ENCODE data around the gene NTHL1. TPM values are rescaled to one million over a fixed set of nuclear protein-coding genes. Genes with fewer than 3 reads are reported as not detected.

NTHL1 gene
- total and polyA plus RNA-seq, 2 experiments from 2014 or later, result 84.6 to 87.9 TPM

DNA sequence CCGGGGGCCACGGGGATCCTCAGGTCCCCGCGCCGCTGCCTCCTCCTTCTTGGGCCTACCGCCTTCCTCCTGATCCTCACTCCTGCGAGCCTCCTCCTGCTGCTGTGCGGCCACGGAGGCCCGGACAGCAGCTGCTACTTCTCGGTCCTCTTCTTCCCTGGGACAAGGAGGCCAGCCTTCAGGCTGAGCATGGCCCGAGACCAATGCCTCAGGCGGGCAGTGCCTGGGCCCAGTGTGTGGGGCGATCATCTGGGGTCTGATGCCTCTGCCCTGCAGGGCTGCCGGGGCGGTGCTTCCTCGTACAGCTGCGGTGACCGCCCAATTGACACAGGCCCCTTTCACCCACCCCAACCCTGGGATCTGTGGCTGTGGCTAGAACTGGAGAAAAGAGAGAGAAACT lies 46.6 kb downstream of the NTHL1 start (continued):
- TF ChIP-seq, protein P1, sequence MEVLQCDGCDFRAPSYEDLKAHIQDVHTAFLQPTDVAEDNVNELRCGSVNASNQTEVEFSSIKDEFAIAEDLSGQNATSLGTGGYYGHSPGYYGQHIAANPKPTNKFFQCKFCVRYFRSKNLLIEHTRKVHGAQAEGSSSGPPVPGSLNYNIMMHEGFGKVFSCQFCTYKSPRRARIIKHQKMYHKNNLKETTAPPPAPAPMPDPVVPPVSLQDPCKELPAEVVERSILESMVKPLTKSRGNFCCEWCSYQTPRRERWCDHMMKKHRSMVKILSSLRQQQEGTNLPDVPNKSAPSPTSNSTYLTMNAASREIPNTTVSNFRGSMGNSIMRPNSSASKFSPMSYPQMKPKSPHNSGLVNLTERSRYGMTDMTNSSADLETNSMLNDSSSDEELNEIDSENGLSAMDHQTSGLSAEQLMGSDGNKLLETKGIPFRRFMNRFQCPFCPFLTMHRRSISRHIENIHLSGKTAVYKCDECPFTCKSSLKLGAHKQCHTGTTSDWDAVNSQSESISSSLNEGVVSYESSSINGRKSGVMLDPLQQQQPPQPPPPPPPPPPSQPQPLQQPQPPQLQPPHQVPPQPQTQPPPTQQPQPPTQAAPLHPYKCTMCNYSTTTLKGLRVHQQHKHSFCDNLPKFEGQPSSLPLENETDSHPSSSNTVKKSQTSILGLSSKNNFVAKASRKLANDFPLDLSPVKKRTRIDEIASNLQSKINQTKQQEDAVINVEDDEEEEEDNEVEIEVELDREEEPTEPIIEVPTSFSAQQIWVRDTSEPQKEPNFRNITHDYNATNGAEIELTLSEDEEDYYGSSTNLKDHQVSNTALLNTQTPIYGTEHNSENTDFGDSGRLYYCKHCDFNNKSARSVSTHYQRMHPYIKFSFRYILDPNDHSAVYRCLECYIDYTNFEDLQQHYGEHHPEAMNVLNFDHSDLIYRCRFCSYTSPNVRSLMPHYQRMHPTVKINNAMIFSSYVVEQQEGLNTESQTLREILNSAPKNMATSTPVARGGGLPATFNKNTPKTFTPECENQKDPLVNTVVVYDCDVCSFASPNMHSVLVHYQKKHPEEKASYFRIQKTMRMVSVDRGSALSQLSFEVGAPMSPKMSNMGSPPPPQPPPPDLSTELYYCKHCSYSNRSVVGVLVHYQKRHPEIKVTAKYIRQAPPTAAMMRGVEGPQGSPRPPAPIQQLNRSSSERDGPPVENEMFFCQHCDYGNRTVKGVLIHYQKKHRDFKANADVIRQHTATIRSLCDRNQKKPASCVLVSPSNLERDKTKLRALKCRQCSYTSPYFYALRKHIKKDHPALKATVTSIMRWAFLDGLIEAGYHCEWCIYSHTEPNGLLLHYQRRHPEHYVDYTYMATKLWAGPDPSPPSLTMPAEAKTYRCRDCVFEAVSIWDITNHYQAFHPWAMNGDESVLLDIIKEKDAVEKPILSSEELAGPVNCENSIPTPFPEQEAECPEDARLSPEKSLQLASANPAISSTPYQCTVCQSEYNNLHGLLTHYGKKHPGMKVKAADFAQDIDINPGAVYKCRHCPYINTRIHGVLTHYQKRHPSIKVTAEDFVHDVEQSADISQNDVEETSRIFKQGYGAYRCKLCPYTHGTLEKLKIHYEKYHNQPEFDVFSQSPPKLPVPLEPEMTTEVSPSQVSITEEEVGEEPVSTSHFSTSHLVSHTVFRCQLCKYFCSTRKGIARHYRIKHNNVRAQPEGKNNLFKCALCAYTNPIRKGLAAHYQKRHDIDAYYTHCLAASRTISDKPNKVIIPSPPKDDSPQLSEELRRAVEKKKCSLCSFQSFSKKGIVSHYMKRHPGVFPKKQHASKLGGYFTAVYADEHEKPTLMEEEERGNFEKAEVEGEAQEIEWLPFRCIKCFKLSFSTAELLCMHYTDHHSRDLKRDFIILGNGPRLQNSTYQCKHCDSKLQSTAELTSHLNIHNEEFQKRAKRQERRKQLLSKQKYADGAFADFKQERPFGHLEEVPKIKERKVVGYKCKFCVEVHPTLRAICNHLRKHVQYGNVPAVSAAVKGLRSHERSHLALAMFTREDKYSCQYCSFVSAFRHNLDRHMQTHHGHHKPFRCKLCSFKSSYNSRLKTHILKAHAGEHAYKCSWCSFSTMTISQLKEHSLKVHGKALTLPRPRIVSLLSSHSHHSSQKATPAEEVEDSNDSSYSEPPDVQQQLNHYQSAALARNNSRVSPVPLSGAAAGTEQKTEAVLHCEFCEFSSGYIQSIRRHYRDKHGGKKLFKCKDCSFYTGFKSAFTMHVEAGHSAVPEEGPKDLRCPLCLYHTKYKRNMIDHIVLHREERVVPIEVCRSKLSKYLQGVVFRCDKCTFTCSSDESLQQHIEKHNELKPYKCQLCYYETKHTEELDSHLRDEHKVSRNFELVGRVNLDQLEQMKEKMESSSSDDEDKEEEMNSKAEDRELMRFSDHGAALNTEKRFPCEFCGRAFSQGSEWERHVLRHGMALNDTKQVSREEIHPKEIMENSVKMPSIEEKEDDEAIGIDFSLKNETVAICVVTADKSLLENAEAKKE (CRISPR knock-in tag; IDR thresholded peaks at IDR 0.05), result no peak
- no peak for TF ChIP-seq ZNF331 (CRISPR knock-in tag; IDR thresholded peaks at IDR 0.05; ENCODE audit: low read depth)
- no peak for TF ChIP-seq EZH2 (IDR thresholded peaks at IDR 0.05; ENCODE audit: low read depth, unreplicated experiment)

- ATAC-seq (no peak), DNase-seq (ENCODE audit: low spot score) (no peak)
- no peaks in the 10 kb centered on the region for H3K27me3 ChIP-seq (ENCODE audit: insufficient read depth)
- no peak overlapping the region for H3K4me2 ChIP-seq
- no peak overlapping the region for H3K27ac ChIP-seq (ENCODE audit: low read depth)
- peaks cover 24% of the 10 kb centered on the region; the same call in 1 of the 2 replicates for H3F3A ChIP-seq (replicated peaks; ENCODE audit: low read depth)
- H3K36me3 ChIP-seq (ENCODE audit: insufficient read depth), result no peaks in the 10 kb centered on the region; the same call in 1 of the 2 replicates
- peaks cover 7% of the 10 kb centered on the region for H4K20me1 ChIP-seq (replicated peaks; ENCODE audit: insufficient read depth)
- peaks cover 8% of the 10 kb centered on the region; the same call in 1 of the 2 replicates for H3K4me1 ChIP-seq (ENCODE audit: insufficient read depth)
- peaks cover 7% of the 10 kb centered on the region for H3K4me1 Mint-ChIP-seq
- no peaks in the 10 kb centered on the region for H3K9me2 ChIP-seq (ENCODE audit: insufficient read depth)
- peaks cover 6% of the 10 kb centered on the region; the same call in 1 of the 2 replicates for H3K79me2 ChIP-seq (replicated peaks; ENCODE audit: insufficient read depth)
- H3K4me3 ChIP-seq, result no peak overlapping the region
- peaks cover 4% of the 10 kb centered on the region for H3K27me3 Mint-ChIP-seq (ENCODE audit: insufficient read depth, low read depth, poor library complexity)
- H3K9me3 Mint-ChIP-seq, result no peaks in the 10 kb centered on the region
- H3K27ac Mint-ChIP-seq, result no peak overlapping the region
- no peak overlapping the region for H3K4me3 Mint-ChIP-seq
- no peak overlapping the region for H2AFZ ChIP-seq
- H3K36me3 Mint-ChIP-seq (ENCODE audit: low read depth), result peaks cover 31% of the 10 kb centered on the region
- TF ChIP-seq NANOG (IDR thresholded peaks at IDR 0.05; ENCODE audit: borderline replicate concordance) (no peak), STAT1 (IDR thresholded peaks at IDR 0.05; ENCODE audit: unreplicated experiment) (no peak)
- TF ChIP-seq, protein P2, sequence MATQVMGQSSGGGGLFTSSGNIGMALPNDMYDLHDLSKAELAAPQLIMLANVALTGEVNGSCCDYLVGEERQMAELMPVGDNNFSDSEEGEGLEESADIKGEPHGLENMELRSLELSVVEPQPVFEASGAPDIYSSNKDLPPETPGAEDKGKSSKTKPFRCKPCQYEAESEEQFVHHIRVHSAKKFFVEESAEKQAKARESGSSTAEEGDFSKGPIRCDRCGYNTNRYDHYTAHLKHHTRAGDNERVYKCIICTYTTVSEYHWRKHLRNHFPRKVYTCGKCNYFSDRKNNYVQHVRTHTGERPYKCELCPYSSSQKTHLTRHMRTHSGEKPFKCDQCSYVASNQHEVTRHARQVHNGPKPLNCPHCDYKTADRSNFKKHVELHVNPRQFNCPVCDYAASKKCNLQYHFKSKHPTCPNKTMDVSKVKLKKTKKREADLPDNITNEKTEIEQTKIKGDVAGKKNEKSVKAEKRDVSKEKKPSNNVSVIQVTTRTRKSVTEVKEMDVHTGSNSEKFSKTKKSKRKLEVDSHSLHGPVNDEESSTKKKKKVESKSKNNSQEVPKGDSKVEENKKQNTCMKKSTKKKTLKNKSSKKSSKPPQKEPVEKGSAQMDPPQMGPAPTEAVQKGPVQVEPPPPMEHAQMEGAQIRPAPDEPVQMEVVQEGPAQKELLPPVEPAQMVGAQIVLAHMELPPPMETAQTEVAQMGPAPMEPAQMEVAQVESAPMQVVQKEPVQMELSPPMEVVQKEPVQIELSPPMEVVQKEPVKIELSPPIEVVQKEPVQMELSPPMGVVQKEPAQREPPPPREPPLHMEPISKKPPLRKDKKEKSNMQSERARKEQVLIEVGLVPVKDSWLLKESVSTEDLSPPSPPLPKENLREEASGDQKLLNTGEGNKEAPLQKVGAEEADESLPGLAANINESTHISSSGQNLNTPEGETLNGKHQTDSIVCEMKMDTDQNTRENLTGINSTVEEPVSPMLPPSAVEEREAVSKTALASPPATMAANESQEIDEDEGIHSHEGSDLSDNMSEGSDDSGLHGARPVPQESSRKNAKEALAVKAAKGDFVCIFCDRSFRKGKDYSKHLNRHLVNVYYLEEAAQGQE (IDR thresholded peaks at IDR 0.05; ENCODE audit: unreplicated experiment), result no peak
Observed at GRCh38 chr16:1999866-2000514, 47.6 kb downstream of the NTHL1 start.

Measured in GM23338 (cell line).